22Rv1 (cell line): ENCODE measurements around the gene CHERP.
A peak's percentile ranks its signal among the peaks of the same experiment; 100 is the strongest.
"Not testable (repeated sequence)": the region's sequence is repeated elsewhere in the genome, so short reads cannot be mapped to it uniquely, and the experiment has no call there.

Source experiments
- H3K27ac ChIP-seq: fragments of 450-650 bp; 2 replicates; pipeline ENCODE4 v1.5.1; 2017
- ZFX ChIP-seq: fragments of 450-650 bp; IDR thresholded peaks from 2 replicates; pipeline ENCODE4 v1.6.1; 2017; ENCODE audit warnings: antibody characterized with exemption, borderline replicate concordance
- TF ChIP-seq, protein P1 (sequence below): fragments of 450-650 bp; IDR thresholded peaks from 2 replicates; pipeline ENCODE4 v1.5.1; 2017; ENCODE audit warnings: mild to moderate bottlenecking

The CHERP gene

DNA sequence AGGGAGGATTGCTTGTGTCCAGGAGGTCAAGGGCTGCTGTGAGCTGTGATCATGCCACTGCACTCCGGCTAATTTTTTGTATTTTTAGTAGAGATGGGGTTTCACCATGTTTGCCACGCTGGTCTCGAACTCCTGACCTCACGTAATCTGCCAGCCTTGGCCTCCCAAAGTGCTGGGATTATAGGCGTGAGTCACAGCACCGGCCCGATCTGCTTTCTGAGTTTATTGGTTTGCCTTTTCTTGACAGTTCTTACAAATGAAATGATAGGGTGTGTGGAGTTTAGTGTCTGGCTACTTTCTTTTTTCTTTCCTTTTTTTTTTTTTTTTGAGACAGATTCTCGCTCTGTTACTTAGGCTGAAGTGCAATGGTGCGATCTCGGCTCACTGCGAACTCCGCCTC is 45.2 kb downstream of the CHERP start:
- H3K27ac ChIP-seq, result peak overlapping the region; percentile 31; the same call in 1 of the 2 replicates
- TF ChIP-seq, protein P1, sequence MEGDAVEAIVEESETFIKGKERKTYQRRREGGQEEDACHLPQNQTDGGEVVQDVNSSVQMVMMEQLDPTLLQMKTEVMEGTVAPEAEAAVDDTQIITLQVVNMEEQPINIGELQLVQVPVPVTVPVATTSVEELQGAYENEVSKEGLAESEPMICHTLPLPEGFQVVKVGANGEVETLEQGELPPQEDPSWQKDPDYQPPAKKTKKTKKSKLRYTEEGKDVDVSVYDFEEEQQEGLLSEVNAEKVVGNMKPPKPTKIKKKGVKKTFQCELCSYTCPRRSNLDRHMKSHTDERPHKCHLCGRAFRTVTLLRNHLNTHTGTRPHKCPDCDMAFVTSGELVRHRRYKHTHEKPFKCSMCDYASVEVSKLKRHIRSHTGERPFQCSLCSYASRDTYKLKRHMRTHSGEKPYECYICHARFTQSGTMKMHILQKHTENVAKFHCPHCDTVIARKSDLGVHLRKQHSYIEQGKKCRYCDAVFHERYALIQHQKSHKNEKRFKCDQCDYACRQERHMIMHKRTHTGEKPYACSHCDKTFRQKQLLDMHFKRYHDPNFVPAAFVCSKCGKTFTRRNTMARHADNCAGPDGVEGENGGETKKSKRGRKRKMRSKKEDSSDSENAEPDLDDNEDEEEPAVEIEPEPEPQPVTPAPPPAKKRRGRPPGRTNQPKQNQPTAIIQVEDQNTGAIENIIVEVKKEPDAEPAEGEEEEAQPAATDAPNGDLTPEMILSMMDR, result no peak
- TF ChIP-seq ZFX, result no peak

DNA sequence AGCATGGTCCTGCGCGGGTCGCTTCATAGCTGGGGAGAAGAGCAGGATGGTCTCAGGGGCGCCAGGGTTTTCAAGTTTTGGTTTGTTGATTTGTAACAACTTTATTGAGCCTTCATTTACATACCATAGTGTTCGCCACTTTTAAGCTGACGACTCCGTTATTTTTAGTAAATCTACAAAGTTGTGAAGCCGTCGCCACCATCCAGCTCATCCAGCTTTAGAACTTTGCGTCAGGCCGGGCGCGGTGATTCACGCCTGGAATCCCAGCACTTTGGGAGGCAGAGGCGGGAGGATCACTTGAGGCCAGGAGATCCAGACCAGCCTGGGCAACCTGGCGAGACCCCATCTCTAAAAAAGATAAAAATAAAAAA is 45.6 kb downstream of the CHERP start:
- TF ChIP-seq, protein P1, result no peak
- H3K27ac ChIP-seq, result peak overlapping the region; percentile 31; the same call in 1 of the 2 replicates

DNA sequence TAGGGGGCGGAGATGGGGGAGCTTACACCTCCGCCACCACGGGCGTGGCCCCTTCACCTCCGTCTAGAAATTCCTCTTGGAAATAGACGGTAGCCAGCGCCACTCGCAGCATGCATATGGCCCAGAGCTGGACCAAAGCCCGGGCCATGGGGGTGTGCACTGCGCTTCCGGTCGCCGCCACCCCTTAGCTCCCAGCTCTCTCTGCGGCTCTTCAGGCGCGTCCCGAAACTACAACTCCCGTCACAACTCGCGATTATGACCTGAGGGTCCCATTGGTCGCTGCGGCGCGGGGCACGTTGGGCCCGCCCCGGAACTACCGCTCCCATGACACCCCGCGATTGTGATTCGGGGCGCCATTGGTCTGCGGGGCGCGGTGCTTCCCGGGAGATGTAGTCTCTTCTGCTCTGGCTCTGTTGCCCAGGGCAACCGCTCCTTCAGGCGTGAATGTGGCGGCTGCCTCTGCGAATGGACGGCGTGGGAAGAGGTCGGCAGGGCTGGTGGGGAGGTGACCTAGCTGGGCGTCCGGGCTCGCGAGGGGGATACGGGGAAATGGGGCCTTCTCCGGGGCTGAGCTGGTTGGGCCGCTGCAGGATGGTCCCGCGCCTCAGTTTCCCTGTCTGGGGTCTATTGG is 46.1 kb downstream of the CHERP start, which contains the start of the genes C19orf44 and CALR3:
Gene C19orf44, plus strand, starts transcription at position 413 of the 631 bp plus-strand sequence. CDS start 4,399 bp downstream, outside the sequence.
Gene CALR3, minus strand, starts transcription at position 186 of the 631 bp plus-strand sequence. Its CDS starts 38 bp downstream, at position 148.
- peak within 1 kb of the TSS; percentile 60 for H3K27ac ChIP-seq
- TF ChIP-seq, protein P1, result no peak
- no peak for TF ChIP-seq ZFX

DNA sequence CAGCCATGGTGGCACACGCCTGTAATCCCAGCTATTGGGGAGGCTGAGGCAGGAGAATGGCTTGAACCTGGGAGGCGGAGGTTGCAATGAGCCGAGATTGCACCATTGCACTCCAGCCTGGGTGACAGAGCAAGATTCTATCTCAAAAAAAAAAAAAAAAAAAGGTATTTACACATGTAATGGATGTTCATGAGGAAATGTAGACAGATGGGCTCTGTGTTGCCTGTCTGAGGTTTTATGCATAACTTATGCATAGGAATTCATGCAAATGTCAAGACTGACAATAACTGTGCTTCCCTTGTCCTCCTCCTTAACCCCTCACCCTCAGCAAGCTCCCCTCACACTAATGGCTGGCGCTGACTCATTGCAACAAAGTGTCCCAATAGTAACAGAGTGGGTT is 55.8 kb downstream of the CHERP start:
- not testable (repeated sequence) for H3K27ac ChIP-seq

DNA sequence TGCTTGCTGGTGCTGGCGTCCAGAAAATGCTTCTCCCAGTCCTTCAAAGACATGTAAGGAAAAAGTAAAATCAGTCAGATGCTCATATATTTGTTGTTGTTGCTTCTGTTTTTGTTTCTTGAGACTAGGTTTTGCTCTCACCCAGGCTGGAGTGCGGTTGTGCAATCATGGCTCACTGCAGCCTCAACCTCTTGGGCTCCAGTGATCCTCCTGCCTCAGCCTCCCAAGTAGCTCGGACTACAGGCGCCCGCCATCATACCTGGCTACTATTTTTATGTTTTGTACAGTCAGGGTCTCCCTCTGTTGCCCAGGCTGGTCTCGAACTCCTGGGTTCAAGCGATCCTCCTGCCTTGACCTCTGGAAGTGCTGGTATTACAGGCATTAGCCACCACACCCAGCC is 59.5 kb downstream of the CHERP start:
- no peak for TF ChIP-seq ZFX
- TF ChIP-seq, protein P1, result no peak
- H3K27ac ChIP-seq, result no peak overlapping the region

DNA sequence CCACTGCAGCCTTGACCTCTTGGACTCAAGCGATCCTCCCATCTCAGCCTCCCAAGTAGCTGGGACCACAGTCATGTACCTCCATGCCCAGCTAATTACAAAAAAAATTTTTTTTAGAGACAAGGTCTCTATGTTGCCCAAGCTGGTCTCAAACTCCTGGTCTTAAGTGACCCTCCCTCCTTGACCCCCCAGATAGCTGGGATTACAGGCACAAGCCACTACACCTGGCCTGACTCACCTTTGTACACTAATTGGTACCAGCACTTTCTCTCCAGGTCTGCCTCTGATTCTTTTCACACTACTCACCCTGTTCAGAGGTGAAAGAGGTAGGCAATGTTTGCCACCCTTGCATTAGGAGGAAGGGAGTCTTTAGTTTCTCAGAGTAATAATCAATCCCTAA is 64.9 kb downstream of the CHERP start:
- TF ChIP-seq, protein P1, result no peak
- no peak for TF ChIP-seq ZFX
- no peak overlapping the region for H3K27ac ChIP-seq

GRCh38 chr19:16476401-16476800 is 65.8 kb downstream of the CHERP start:
- TF ChIP-seq, protein P1, result no peak
- TF ChIP-seq ZFX, result no peak
- H3K27ac ChIP-seq, result no peak overlapping the region

- H3K27ac ChIP-seq, result no peak overlapping the region
- no peak for TF ChIP-seq ZFX
- TF ChIP-seq, protein P1, result no peak
These were observed 68.3 kb downstream of the CHERP start for GRCh38 chr19:16473875-16474392.
